GM20000 (cell line): ENCODE results near the gene BTBD3.

Experiments used
- DNase-seq: peaks from one replicate; pipeline ENCODE4 v3.0.0; 2012; ENCODE audit warnings: low spot score
- TF ChIP-seq, protein P1 (sequence below): IDR thresholded peaks from 2 replicates; pipeline ENCODE4 v1.5.1; 2012; ENCODE audit warnings: mild to moderate bottlenecking, control low read depth; ENCODE audit errors: extremely low read depth, missing control alignments

Gene BTBD3

DNA sequence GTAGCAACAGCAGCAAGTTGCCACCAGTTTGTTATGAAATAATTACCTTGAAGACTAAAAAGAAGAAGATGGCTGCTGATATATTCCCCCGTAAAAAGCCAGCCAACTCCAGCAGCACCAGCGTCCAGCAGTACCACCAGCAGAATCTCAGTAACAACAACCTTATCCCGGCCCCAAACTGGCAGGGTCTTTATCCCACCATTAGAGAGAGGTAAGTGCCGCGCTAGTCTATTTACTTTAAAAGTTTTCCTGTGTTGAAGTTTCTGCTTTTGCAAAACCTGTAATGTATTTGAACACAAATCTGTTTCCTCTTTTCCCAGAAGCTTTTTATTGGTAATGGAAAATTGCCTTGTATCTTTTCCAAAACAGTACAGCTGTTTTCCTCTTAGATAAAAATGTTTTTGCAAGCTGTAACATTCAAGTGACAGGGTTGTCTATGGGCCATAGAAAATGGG lies 725 bp downstream of the BTBD3 start:
- TF ChIP-seq, protein P1, sequence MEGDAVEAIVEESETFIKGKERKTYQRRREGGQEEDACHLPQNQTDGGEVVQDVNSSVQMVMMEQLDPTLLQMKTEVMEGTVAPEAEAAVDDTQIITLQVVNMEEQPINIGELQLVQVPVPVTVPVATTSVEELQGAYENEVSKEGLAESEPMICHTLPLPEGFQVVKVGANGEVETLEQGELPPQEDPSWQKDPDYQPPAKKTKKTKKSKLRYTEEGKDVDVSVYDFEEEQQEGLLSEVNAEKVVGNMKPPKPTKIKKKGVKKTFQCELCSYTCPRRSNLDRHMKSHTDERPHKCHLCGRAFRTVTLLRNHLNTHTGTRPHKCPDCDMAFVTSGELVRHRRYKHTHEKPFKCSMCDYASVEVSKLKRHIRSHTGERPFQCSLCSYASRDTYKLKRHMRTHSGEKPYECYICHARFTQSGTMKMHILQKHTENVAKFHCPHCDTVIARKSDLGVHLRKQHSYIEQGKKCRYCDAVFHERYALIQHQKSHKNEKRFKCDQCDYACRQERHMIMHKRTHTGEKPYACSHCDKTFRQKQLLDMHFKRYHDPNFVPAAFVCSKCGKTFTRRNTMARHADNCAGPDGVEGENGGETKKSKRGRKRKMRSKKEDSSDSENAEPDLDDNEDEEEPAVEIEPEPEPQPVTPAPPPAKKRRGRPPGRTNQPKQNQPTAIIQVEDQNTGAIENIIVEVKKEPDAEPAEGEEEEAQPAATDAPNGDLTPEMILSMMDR, result no peak
- no peak for DNase-seq

DNA sequence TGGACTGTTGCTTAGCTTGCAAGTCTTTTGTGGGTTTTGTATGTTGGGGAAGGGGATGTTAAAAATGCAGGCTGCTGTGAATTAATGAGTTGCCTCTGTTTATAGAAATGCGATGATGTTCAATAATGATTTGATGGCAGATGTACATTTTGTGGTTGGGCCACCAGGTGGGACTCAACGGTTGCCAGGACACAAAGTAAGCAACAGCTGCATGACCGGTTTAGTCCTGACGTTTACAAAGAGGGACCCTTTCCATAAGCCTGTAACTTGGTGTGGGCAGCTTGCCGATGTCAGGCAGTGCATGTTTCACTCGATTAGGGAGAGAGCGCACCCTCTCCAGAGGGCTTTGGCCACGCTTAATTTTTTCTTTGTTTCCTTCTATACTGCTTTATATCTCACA lies 1.3 kb downstream of the BTBD3 start:
- no peak for DNase-seq

DNA sequence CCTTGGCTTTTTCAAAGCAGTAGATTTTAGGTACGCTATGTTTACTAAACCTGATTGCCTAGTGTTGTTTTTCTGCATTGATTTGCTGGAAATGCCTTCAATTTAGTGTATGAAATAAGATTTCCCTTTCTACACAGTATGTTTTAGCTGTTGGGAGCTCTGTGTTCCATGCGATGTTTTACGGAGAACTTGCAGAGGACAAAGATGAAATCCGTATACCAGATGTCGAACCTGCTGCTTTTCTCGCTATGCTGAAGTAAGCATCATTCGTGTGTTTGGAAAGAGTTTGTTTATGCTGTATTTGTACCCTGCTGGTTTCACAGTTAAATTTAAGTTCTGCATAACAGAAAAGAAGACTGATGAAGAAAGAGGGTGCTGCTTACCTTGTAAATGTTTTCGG lies 1.9 kb downstream of the BTBD3 start:
- TF ChIP-seq, protein P1, result no peak
- DNase-seq, result no peak

More for the DNA sequence above, 1.3 kb downstream of the BTBD3 start:
- TF ChIP-seq, protein P1, result no peak

DNA sequence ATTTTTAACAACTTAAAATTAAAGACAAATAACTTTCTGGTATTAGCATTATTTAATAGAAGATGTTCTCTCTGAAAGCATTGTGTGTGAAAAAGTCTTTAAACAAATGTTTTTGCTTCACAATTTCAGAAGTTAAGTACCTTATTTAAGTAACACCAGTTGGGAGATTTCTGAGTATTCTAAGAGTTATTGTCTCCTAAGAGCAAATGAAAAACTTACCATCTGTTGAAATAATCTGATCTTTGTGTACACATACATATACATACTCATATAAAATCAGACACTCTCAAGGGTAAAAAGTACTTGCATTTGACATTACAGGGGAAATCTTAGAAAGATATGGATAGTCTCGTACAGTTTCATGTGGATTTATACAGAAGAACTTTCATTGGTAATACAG lies 2.4 kb downstream of the BTBD3 start:
- no peak for DNase-seq
- TF ChIP-seq, protein P1, result no peak

DNA sequence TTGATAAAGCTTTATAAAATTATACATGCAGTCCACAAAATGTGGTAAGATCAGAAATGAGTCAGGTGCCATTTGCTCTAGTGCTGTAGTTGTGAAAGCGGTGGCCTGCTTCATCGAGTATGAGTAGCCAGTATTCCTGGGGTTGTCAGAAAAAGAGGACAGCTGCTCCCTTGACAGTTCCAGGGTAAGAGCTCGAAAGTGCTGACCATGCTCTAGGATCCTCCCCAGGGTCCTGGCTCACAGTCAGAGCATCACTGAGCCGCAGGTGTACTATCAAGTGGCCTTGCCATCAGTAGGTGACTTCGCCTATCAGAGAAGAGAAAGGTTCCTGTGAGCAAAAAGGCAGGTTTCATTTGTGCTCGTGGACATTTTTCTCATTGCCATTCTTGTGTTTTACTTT lies 3.6 kb downstream of the BTBD3 start:
- TF ChIP-seq, protein P1, result no peak
- no peak for DNase-seq

DNA sequence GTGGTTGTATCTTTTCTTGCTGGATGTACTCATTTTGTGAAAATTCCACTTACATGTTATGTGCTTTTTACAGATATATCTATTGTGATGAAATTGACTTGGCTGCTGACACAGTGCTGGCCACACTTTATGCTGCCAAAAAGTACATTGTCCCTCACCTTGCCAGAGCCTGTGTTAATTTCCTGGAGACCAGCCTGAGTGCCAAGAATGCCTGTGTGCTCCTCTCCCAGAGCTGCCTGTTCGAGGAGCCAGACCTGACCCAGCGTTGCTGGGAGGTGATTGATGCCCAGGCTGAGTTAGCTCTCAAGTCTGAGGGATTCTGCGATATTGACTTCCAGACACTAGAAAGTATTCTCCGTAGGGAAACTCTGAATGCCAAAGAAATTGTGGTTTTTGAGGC lies 4.9 kb downstream of the BTBD3 start:
- TF ChIP-seq, protein P1, result no peak

DNA sequence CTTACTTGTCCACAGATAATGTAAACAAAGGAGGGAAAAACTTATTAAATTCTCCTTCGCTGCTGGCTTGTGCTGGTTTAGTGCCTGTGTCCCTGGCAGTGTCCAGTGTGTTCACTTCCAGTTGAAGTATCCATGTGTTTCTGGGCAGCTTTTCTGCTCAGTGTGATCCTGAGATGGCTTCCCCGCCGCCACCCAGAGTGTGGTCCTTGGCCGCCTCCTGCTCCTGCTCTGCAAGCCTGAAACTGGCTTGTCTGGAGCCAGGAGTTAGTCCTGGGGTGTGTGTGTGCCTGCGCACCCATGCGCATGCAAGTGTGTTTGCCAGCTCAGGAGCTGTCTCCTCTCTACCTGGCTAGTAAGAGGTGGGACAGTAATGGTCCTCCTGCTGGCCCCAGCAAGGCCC lies 7.2 kb downstream of the BTBD3 start:
- DNase-seq, result no peak
- TF ChIP-seq, protein P1, result no peak

More for the DNA sequence above, 4.9 kb downstream of the BTBD3 start:
- no peak for DNase-seq
